Measurements from ENCODE around the gene GOLIM4.

DNA sequence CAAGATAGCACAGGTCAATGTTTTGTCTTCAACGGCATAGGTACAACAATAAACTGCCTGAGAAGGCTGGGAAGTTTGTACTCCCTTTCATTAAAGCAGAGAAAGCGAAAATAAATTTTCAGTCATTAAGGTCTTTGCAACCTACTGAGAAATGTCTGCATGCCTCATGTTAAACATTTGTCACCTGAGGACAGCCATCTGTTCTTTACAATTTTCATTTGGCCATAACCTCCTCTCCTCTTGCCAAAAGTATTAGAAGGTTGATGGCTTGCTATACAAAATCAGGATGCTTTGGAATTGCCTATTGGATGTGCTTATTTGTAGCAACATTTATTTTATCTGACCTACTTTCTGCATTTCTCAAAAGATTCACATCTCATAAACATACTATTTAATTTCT is 122.7 kb downstream of the GOLIM4 start:
- TF ChIP-seq, protein P1, sequence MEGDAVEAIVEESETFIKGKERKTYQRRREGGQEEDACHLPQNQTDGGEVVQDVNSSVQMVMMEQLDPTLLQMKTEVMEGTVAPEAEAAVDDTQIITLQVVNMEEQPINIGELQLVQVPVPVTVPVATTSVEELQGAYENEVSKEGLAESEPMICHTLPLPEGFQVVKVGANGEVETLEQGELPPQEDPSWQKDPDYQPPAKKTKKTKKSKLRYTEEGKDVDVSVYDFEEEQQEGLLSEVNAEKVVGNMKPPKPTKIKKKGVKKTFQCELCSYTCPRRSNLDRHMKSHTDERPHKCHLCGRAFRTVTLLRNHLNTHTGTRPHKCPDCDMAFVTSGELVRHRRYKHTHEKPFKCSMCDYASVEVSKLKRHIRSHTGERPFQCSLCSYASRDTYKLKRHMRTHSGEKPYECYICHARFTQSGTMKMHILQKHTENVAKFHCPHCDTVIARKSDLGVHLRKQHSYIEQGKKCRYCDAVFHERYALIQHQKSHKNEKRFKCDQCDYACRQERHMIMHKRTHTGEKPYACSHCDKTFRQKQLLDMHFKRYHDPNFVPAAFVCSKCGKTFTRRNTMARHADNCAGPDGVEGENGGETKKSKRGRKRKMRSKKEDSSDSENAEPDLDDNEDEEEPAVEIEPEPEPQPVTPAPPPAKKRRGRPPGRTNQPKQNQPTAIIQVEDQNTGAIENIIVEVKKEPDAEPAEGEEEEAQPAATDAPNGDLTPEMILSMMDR (IDR thresholded peaks at IDR 0.05): no peak
- TF ChIP-seq POLR2A (IDR thresholded peaks at IDR 0.05): no peak

Measured in esophagus squamous epithelium (tissue), 4 donors.